Transverse colon (tissue), 4 donors: ENCODE measurements around the gene TNFRSF25. TPM values are rescaled to one million over a fixed set of nuclear protein-coding genes. Genes with fewer than 3 reads are reported as not detected.

Experiments
- DNase-seq: peaks from one replicate; pipeline ENCODE4 v3.0.0-alpha.2; 2019
- H3K27ac ChIP-seq, 4 donors: fragments of 200-600 bp; sonication (generic); 2 replicates each; pipeline ENCODE4 v1.5.1; 2016 to 2018; ENCODE audit warnings: inconsistent platforms in 4 of 4
- H3K27me3 ChIP-seq: fragments of 200-600 bp; sonication (generic); 2 replicates; pipeline ENCODE4 v1.5.1; 2017; ENCODE audit warnings: inconsistent platforms
- H3K36me3 ChIP-seq, 4 donors: fragments of 200-600 bp; sonication (generic); 2 replicates each; pipeline ENCODE4 v1.5.1; 2017 to 2019; ENCODE audit warnings: inconsistent platforms in 4 of 4
- H3K4me1 ChIP-seq, 4 donors: fragments of 200-600 bp; sonication (generic); 2 replicates each; pipeline ENCODE4 v1.5.1; 2017 to 2020; ENCODE audit warnings: inconsistent platforms in 4 of 4
- H3K4me3 ChIP-seq, 4 donors: fragments of 200-600 bp; sonication (generic); 1 replicate in 1 of 4; 2 replicates in 3 of 4; pipeline versions ENCODE4 v1.5.1 to v1.6.1; 2017 to 2019; ENCODE audit warnings: inconsistent platforms in 4 of 4
- H3K9me3 ChIP-seq, 2 donors: fragments of 200-600 bp; sonication (generic); 2 replicates each; pipeline ENCODE4 v1.5.1; 2017 to 2019; ENCODE audit warnings: inconsistent platforms in 2 of 2
- EP300 ChIP-seq: sonication (generic); formaldehyde crosslinking; IDR thresholded peaks from one replicate; pipeline ENCODE4 v1.6.1; 2017; ENCODE audit warnings: antibody characterized with exemption, low read depth
- POLR2A ChIP-seq: fragments of 450-650 bp; IDR thresholded peaks from one replicate; pipeline ENCODE4 v1.6.1; 2016; ENCODE audit warnings: antibody characterized with exemption, mild to moderate bottlenecking, moderate library complexity
- POLR2AphosphoS5 ChIP-seq, 3 donors: sonication (generic); formaldehyde crosslinking; IDR thresholded peaks; one replicate each; pipeline ENCODE4 v1.6.1; 2016; ENCODE audit warnings: antibody characterized with exemption in 3 of 3
- WGBS, 2 donors: methylation state at CpG; one replicate each; pipeline ENCODE4 v1.1.5; 2018; ENCODE audit warnings: low coverage in 1 of 2; 5-methylcytosine and 5-hydroxymethylcytosine counted together
- in situ Hi-C, 4 donors: fragments of 200-750 bp; cut with MboI; loops; one replicate each; pipeline versions ENCODE4 v1.15.0 to v1.15.1; 2017; ENCODE audit warnings: low sequenced_read_pairs in 3 of 4, low pct_ligation_motif_present in 1 of 4, low pct_unique_long_range_greater_than_20kb in 1 of 4
- intact Hi-C: fragments of 100-400 bp; cut with DNase I; formaldehyde crosslinking; loops from one replicate; pipeline ENCODE4 v1.15.1; 2023; ENCODE audit warnings: low total_unique reads
- total RNA-seq, 4 donors: library from RNA; depleted of rRNA; stranded (reverse); fragments of >200 nt; gene quantifications; one replicate each; pipeline ENCODE4 v1.1.0, GENCODE V29; 2016
- TF ChIP-seq, protein P1 (sequence below), 5 experiments: fragments of 200-600 bp in 3 of 5; fragments of 450-650 bp in 2 of 5; sonication (generic) in 3 of 5; IDR thresholded peaks; 1 replicate in 2 of 5; 2 replicates in 3 of 5; pipeline ENCODE4 v1.5.1; 2016 to 2017; ENCODE audit warnings: antibody characterized with exemption in 5 of 5, inconsistent platforms in 3 of 5, mild to moderate bottlenecking in 2 of 5, moderate library complexity in 1 of 5

The TNFRSF25 gene, protein sequence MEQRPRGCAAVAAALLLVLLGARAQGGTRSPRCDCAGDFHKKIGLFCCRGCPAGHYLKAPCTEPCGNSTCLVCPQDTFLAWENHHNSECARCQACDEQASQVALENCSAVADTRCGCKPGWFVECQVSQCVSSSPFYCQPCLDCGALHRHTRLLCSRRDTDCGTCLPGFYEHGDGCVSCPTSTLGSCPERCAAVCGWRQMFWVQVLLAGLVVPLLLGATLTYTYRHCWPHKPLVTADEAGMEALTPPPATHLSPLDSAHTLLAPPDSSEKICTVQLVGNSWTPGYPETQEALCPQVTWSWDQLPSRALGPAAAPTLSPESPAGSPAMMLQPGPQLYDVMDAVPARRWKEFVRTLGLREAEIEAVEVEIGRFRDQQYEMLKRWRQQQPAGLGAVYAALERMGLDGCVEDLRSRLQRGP
- total RNA-seq = 10 to 100 TPM; 38.9 to 55.3 (median 45.0) TPM

- intact Hi-C loops (no loop called here), in situ Hi-C loops (no loop called here)
- Histone ChIP-seq H3K36me3 (no peaks in the 10 kb centered on the region), H3K27ac (peak within 1 kb of the TSS in 3 of 4 donors; percentile 9 to 36 (median 34)), H3K9me3 (no peaks in the 10 kb centered on the region), H3K4me1 (peaks cover 0 to 1% (median 0%) of the 10 kb centered on the region in 4 donors), H3K4me3 (peak within 1 kb of the TSS in 3 of 4 donors; percentile 20 to 37 (median 23)), H3K27me3 (peaks cover 11% of the 10 kb centered on the region)
- 62% methylated on average over 31 of the region's 43 CpGs; no CpG with 5 or more reads in 1 of the 2 donors for WGBS, 2 donors
- DNase-seq = no peak
- TF ChIP-seq POLR2AphosphoS5 (IDR thresholded peaks at IDR 0.05) (no peak), POLR2A (no peak), EP300 (no peak)
- TF ChIP-seq, protein P1, sequence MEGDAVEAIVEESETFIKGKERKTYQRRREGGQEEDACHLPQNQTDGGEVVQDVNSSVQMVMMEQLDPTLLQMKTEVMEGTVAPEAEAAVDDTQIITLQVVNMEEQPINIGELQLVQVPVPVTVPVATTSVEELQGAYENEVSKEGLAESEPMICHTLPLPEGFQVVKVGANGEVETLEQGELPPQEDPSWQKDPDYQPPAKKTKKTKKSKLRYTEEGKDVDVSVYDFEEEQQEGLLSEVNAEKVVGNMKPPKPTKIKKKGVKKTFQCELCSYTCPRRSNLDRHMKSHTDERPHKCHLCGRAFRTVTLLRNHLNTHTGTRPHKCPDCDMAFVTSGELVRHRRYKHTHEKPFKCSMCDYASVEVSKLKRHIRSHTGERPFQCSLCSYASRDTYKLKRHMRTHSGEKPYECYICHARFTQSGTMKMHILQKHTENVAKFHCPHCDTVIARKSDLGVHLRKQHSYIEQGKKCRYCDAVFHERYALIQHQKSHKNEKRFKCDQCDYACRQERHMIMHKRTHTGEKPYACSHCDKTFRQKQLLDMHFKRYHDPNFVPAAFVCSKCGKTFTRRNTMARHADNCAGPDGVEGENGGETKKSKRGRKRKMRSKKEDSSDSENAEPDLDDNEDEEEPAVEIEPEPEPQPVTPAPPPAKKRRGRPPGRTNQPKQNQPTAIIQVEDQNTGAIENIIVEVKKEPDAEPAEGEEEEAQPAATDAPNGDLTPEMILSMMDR (IDR thresholded peaks at IDR 0.05) = no peak
Measured at GRCh38 chr1:6466023-6466422, at the start of gene TNFRSF25. TSS of gene TNFRSF25 (minus strand) at chr1:6466173. CDS start at chr1:6466107, 66 bp downstream.

- Histone ChIP-seq H3K4me1 (peaks cover 0 to 8% (median 0%) of the 10 kb centered on the region in 4 donors), H3K4me3 (no peak overlapping the region), H3K27me3 (no peaks in the 10 kb centered on the region), H3K9me3 (no peaks in the 10 kb centered on the region), H3K36me3 (no peaks in the 10 kb centered on the region), H3K27ac (no peak overlapping the region)
- DNase-seq = no peak
- intact Hi-C loops = no loop called here
- in situ Hi-C loops = no loop called here
- no peak for TF ChIP-seq POLR2AphosphoS5 (IDR thresholded peaks at IDR 0.05)
- TF ChIP-seq, protein P1 (IDR thresholded peaks at IDR 0.05) = no peak
- no peak for TF ChIP-seq POLR2A
- TF ChIP-seq EP300 = no peak
- WGBS, 2 donors = 75 to 83% methylated on average over 2 to 4 of the region's 4 CpGs
Measured at GRCh38 chr1:6515771-6516170, 49.8 kb upstream of the TNFRSF25 start.

DNA sequence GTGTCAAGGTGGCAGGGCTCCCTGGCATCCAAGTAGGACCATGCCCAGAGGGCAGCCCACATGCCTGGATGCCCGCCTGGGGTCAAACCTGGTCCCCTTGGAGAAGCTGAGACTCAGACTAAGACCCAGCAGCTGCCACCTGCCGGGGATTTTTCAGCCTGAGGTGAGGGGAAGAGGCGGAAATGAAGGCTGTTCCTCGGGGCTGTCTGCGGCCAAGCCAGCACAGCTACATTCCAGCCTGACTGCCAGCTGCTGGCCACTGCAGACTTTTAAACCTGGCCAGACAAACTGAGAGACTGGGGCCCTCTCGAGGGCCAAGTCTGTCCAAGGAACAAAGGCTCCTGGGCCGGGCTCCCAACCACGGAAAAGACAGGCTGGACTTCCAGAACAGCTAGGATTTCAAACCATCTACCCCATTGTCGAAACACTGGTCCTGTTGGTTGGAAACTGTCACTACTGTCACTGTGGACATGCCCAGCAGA lies 47.4 kb upstream of the TNFRSF25 start:
- intact Hi-C loops = no loop called here
- 86% methylated on average over 9 of the region's 9 CpGs; no CpG with 5 or more reads in 1 of the 2 donors for WGBS, 2 donors
- H3K27ac ChIP-seq = no peak overlapping the region
- no peak overlapping the region for H3K4me3 ChIP-seq
- no peaks in the 10 kb centered on the region for H3K36me3 ChIP-seq
- no peak for DNase-seq
- no peaks in the 10 kb centered on the region for H3K4me1 ChIP-seq
- in situ Hi-C loops = no loop called here
- no peaks in the 10 kb centered on the region for H3K27me3 ChIP-seq
- H3K9me3 ChIP-seq = no peaks in the 10 kb centered on the region
- no peak for TF ChIP-seq EP300
- no peak for TF ChIP-seq POLR2A
- TF ChIP-seq, protein P1 (IDR thresholded peaks at IDR 0.05) = no peak
- TF ChIP-seq POLR2AphosphoS5 (IDR thresholded peaks at IDR 0.05) = no peak

GRCh38 chr1:6512908-6513280 lies 46.9 kb upstream of the TNFRSF25 start:
- in situ Hi-C loops = no loop called here
- H3K4me1 ChIP-seq = no peaks in the 10 kb centered on the region
- no peak overlapping the region for H3K4me3 ChIP-seq
- intact Hi-C loops = no loop called here
- no peaks in the 10 kb centered on the region for H3K36me3 ChIP-seq
- H3K9me3 ChIP-seq = no peaks in the 10 kb centered on the region
- 78% methylated on average over 8 of the region's 8 CpGs; no CpG with 5 or more reads in 1 of the 2 donors for WGBS, 2 donors
- TF ChIP-seq EP300 (no peak), POLR2AphosphoS5 (IDR thresholded peaks at IDR 0.05) (no peak), POLR2A (no peak)
- TF ChIP-seq, protein P1 (IDR thresholded peaks at IDR 0.05) = no peak
- no peaks in the 10 kb centered on the region for H3K27me3 ChIP-seq
- no peak for DNase-seq
- H3K27ac ChIP-seq = no peak overlapping the region
